IMR-90 (cell line): ENCODE measurements around the gene OR2M5. TPM values are rescaled to one million over a fixed set of nuclear protein-coding genes. Genes with fewer than 3 reads are reported as not detected.

ENCODE experiments used
- ATAC-seq: fragments of 200-7000 bp; cut with Tn5 transposase; 2 replicates; pipeline ENCODE4 v1.9.1; 2020; ENCODE audit warnings: low read depth, mild to moderate bottlenecking, moderate library complexity
- BruUV-seq: library from RNA; stranded (reverse); fragments of 400-500 nt; replicated peaks from 2 replicates; lab custom pipeline; 2021; lab: Mats Ljungman, UMichigan
- CTCF ChIA-PET: fragments of 300-600 bp; formaldehyde crosslinking; extraction: SDS; loops from one replicate; lab custom pipeline; 2021; ENCODE audit warnings: antibody characterized with exemption; lab: Yijun Ruan, JAX
- POLR2A ChIA-PET: fragments of 300-600 bp; sonication (Branson Sonifier 250); formaldehyde crosslinking; loops from one replicate; lab custom pipeline; 2022; ENCODE audit warnings: antibody characterized with exemption; ENCODE audit not compliant: unreplicated experiment; lab: Charles Lee
- DNase-seq: peaks from one replicate; pipeline ENCODE4 v3.0.0; 2013
- H2AFZ ChIP-seq: replicated peaks from 2 replicates; pipeline ENCODE3; 2013; ENCODE audit warnings: low read length, mild to moderate bottlenecking; ENCODE audit not compliant: poor library complexity
- H2AK5ac ChIP-seq: 2 replicates; pipeline ENCODE4 v1.6.1; 2013; ENCODE audit warnings: low read depth, low read length, inconsistent platforms
- H2AK9ac ChIP-seq: replicated peaks from 2 replicates; pipeline ENCODE3; 2013; ENCODE audit warnings: mild to moderate bottlenecking, low read depth, low read length, moderate library complexity; ENCODE audit not compliant: poor library complexity
- H2BK120ac ChIP-seq: 2 replicates; pipeline ENCODE4 v1.6.1; 2013; ENCODE audit warnings: low read depth, low read length, inconsistent platforms
- H2BK15ac ChIP-seq: 3 replicates; pipeline ENCODE4 v1.6.1; 2013; ENCODE audit warnings: low read depth, low read length, inconsistent platforms
- H2BK20ac ChIP-seq: 2 replicates; pipeline ENCODE4 v1.6.1; 2013; ENCODE audit warnings: low read depth, mild to moderate bottlenecking, inconsistent platforms, low read length, moderate library complexity
- H2BK5ac ChIP-seq: 2 replicates; pipeline ENCODE4 v1.6.1; 2013; ENCODE audit warnings: mild to moderate bottlenecking, low read depth, low read length, inconsistent platforms; ENCODE audit not compliant: poor library complexity, severe bottlenecking
- H3K14ac ChIP-seq: replicated peaks from 2 replicates; pipeline ENCODE4 v1.6.1; 2013; ENCODE audit warnings: low read depth, low read length, inconsistent platforms
- H3K18ac ChIP-seq: 2 replicates; pipeline ENCODE4 v1.6.1; 2013; ENCODE audit warnings: low read depth, low read length, control low read depth
- H3K23ac ChIP-seq: 2 replicates; pipeline ENCODE4 v1.6.1; 2013; ENCODE audit warnings: low read depth, low read length, inconsistent platforms
- H3K27ac ChIP-seq: 2 replicates; pipeline ENCODE4 v1.5.1; 2013; ENCODE audit warnings: mild to moderate bottlenecking, control low read depth, low read length; ENCODE audit not compliant: insufficient read depth
- H3K27me3 ChIP-seq: 2 replicates; pipeline ENCODE4 v1.6.1; 2013; ENCODE audit warnings: low read length; ENCODE audit not compliant: control insufficient read depth, insufficient read depth
- H3K36me3 ChIP-seq: 2 replicates; pipeline ENCODE4 v1.6.1; 2013; ENCODE audit warnings: low read length, mixed read lengths; ENCODE audit not compliant: control insufficient read depth, insufficient read depth
- H3K4ac ChIP-seq: 2 replicates; pipeline ENCODE4 v1.6.1; 2013; ENCODE audit warnings: low read depth, low read length, inconsistent platforms
- H3K4me1 ChIP-seq: 2 replicates; pipeline ENCODE4 v1.6.1; 2013; ENCODE audit warnings: low read length, mixed read lengths; ENCODE audit not compliant: control insufficient read depth, insufficient read depth
- H3K4me2 ChIP-seq: 2 replicates; pipeline ENCODE4 v1.6.1; 2013; ENCODE audit warnings: low read depth, mild to moderate bottlenecking, control low read depth, low read length, moderate library complexity
- H3K4me3 ChIP-seq: 2 replicates; pipeline ENCODE4 v1.5.1; 2013; ENCODE audit warnings: low read depth, mild to moderate bottlenecking, control low read depth, low read length, moderate library complexity; ENCODE audit not compliant: insufficient read depth
- H3K56ac ChIP-seq: 2 replicates; pipeline ENCODE4 v1.6.1; 2013; ENCODE audit warnings: low read length, inconsistent platforms; ENCODE audit not compliant: insufficient read depth; ENCODE audit errors: extremely low read depth
- H3K79me1 ChIP-seq, 2 experiments: 2 replicates each; pipeline ENCODE4 v1.6.1; 2013; ENCODE audit warnings: low read length in 2 of 2, inconsistent platforms in 1 of 2, low read depth in 1 of 2
- H3K9ac ChIP-seq: 2 replicates; pipeline ENCODE4 v1.6.1; 2013; ENCODE audit warnings: low read depth, low read length, control low read depth
- H3K9me1 ChIP-seq: 2 replicates; pipeline ENCODE4 v1.6.1; 2013; ENCODE audit warnings: low read length, inconsistent platforms; ENCODE audit not compliant: insufficient read depth
- H3K9me3 ChIP-seq: 2 replicates; pipeline ENCODE4 v1.6.1; 2013; ENCODE audit warnings: low read length; ENCODE audit not compliant: control insufficient read depth, insufficient read depth
- H4K20me1 ChIP-seq: 2 replicates; pipeline ENCODE4 v1.6.1; 2013; ENCODE audit warnings: low read length, inconsistent platforms; ENCODE audit not compliant: insufficient read depth
- H4K5ac ChIP-seq: 2 replicates; pipeline ENCODE4 v1.6.1; 2013; ENCODE audit warnings: mild to moderate bottlenecking, low read depth, low read length, control low read depth
- H4K8ac ChIP-seq, 2 experiments: 2 replicates each; pipeline ENCODE4 v1.6.1; 2013; ENCODE audit warnings: low read depth in 2 of 2, low read length in 2 of 2, control low read depth in 1 of 2, inconsistent platforms in 1 of 2
- H4K91ac ChIP-seq: 2 replicates; pipeline ENCODE4 v1.6.1; 2013; ENCODE audit warnings: low read depth, low read length, inconsistent platforms; ENCODE audit not compliant: insufficient read depth
- BHLHE40 ChIP-seq: fragments of 150-350 bp; IDR thresholded peaks from 2 replicates; pipeline ENCODE4 v1.6.1; 2016; ENCODE audit warnings: mild to moderate bottlenecking, low read depth, low read length
- CEBPB ChIP-seq: IDR thresholded peaks from 2 replicates; pipeline ENCODE4 v1.6.1; 2012; ENCODE audit warnings: low read depth, low read length, improper control_type of control experiment
- CHD1 ChIP-seq: IDR thresholded peaks from 2 replicates; pipeline ENCODE4 v1.6.1; 2012; ENCODE audit warnings: low read depth, low read length, improper control_type of control experiment
- FOS ChIP-seq: fragments of 150-350 bp; IDR thresholded peaks from 2 replicates; pipeline ENCODE4 v1.6.1; 2016; ENCODE audit warnings: low read depth, low read length
- MAFK ChIP-seq: IDR thresholded peaks from 2 replicates; pipeline ENCODE4 v1.6.1; 2012; ENCODE audit warnings: low read depth, low read length, improper control_type of control experiment
- MAZ ChIP-seq: IDR thresholded peaks from 2 replicates; pipeline ENCODE4 v1.6.1; 2012; ENCODE audit warnings: low read depth, mild to moderate bottlenecking, low read length, improper control_type of control experiment, moderate library complexity, borderline replicate concordance
- MXI1 ChIP-seq: IDR thresholded peaks from 2 replicates; pipeline ENCODE4 v1.6.1; 2012; ENCODE audit warnings: low read depth, mild to moderate bottlenecking, low read length, moderate library complexity, borderline replicate concordance
- NFE2L2 ChIP-seq: fragments of 150-350 bp; IDR thresholded peaks from 2 replicates; pipeline ENCODE4 v1.6.1; 2016; ENCODE audit warnings: low read depth, mild to moderate bottlenecking, low read length
- POLR2A ChIP-seq: IDR thresholded peaks from 2 replicates; pipeline ENCODE4 v1.6.1; 2012; ENCODE audit warnings: mild to moderate bottlenecking, low read depth, low read length
- RAD21 ChIP-seq: IDR thresholded peaks from 2 replicates; pipeline ENCODE4 v1.6.1; 2012; ENCODE audit warnings: low read length, improper control_type of control experiment
- RCOR1 ChIP-seq: IDR thresholded peaks from 2 replicates; pipeline ENCODE4 v1.6.1; 2012; ENCODE audit warnings: mild to moderate bottlenecking, low read length, improper control_type of control experiment; ENCODE audit not compliant: insufficient replicate concordance
- RFX5 ChIP-seq: IDR thresholded peaks from 2 replicates; pipeline ENCODE4 v1.8.0; 2012; ENCODE audit warnings: low read depth, mild to moderate bottlenecking, low read length, moderate library complexity
- SMC3 ChIP-seq: fragments of 150-350 bp; IDR thresholded peaks from 2 replicates; pipeline ENCODE4 v1.6.1; 2016; ENCODE audit warnings: low read depth, mild to moderate bottlenecking, antibody characterized with exemption, low read length, moderate library complexity
- WGBS, 2 experiments: methylation state at CpG; one replicate each; pipeline versions ENCODE4 v1.1.5 to v1.1.7; 2013; ENCODE audit warnings: missing lambda C conversion rate in 2 of 2; ENCODE audit not compliant: insufficient read length in 1 of 2; ENCODE audit errors: extremely low coverage in 2 of 2; 5-methylcytosine and 5-hydroxymethylcytosine counted together
- dilution Hi-C: fragments of 300-500 bp; cut with HindIII; formaldehyde crosslinking; loops from one replicate; pipeline ENCODE4 v1.14.3; 2018; ENCODE audit warnings: low sequenced_read_pairs; ENCODE audit not compliant: unreplicated experiment
- in situ Hi-C: fragments of 300-500 bp; cut with MboI; formaldehyde crosslinking; loops from 3 replicates; pipeline ENCODE4 v1.14.3; 2019; ENCODE audit warnings: low sequenced_read_pairs, inconsistent platforms, mixed read lengths
- intact Hi-C: fragments of 100-400 bp; cut with micrococcal nuclease; formaldehyde crosslinking; loops from 2 replicates; pipeline ENCODE4 v1.10.0; 2022
- polyA plus RNA-seq, 3 experiments: library from polyadenylated mRNA; depleted of rRNA; stranded (reverse); fragments of >200 nt; gene quantifications; 2 replicates each; pipeline ENCODE4 v1.2.3, GENCODE V29; 2012; ENCODE audit warnings: low replicate concordance in 1 of 3
- total RNA-seq: library from RNA; depleted of rRNA; stranded (reverse); fragments of >200 nt; gene quantifications from 2 replicates; pipeline ENCODE4 v1.2.3, GENCODE V29; 2012
- TF ChIP-seq, protein P1 (sequence below): fragments of 150-350 bp; IDR thresholded peaks from 2 replicates; pipeline ENCODE4 v1.6.1; 2016; ENCODE audit warnings: low read depth, mild to moderate bottlenecking, low read length, moderate library complexity, borderline replicate concordance
- TF ChIP-seq, protein P2 (sequence below): conservative IDR thresholded peaks from 2 replicates; pipeline ENCODE4 v1.5.1; 2012; ENCODE audit warnings: mild to moderate bottlenecking, low read depth, low read length, improper control_type of control experiment

The OR2M5 gene
- total and polyA plus RNA-seq, 2 of the 4 experiments (the other 2 are of a cell fraction) = not detected

DNA sequence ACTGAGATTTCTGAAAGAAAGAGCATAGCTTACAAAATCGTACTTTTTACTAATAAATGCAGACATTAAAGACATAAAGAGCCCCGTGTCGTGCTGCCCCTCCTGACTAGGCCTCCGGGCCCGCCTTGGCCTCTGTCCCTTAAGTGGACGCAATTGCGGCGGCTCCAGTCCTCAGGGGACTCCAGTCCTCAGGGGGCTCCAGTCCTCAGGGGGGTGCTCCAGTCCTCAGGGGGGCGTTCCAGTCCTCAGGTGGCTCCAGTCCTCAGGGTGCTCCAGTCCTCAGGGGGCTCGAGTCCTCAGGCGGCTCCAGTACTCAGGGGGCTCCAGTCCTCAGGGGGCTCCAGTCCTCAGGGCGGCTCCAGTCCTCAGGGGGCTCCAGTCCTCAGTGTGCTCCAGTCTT, 19.1 kb downstream of the OR2M5 start:
- dilution Hi-C loops = no loop called here

More for the DNA sequence above, 19.1 kb downstream of the OR2M5 start:
- no peaks in the 10 kb centered on the region for H3K79me1 ChIP-seq
- no peaks in the 10 kb centered on the region for H3K4me1 ChIP-seq
- H3K56ac ChIP-seq = no peak overlapping the region
- no peak overlapping the region for H3K4ac ChIP-seq
- no peak overlapping the region for H3K18ac ChIP-seq
- H2BK15ac ChIP-seq = no peak overlapping the region
- no peak overlapping the region for H2BK5ac ChIP-seq
- POLR2A ChIA-PET = no interaction called here
- no peak overlapping the region for H2BK20ac ChIP-seq
- BruUV-seq = no TSS peak
- H4K91ac ChIP-seq = no peak overlapping the region
- H4K8ac ChIP-seq = no peak overlapping the region
- no peak for TF ChIP-seq BHLHE40
- TF ChIP-seq FOS = no peak
- TF ChIP-seq, protein P1, sequence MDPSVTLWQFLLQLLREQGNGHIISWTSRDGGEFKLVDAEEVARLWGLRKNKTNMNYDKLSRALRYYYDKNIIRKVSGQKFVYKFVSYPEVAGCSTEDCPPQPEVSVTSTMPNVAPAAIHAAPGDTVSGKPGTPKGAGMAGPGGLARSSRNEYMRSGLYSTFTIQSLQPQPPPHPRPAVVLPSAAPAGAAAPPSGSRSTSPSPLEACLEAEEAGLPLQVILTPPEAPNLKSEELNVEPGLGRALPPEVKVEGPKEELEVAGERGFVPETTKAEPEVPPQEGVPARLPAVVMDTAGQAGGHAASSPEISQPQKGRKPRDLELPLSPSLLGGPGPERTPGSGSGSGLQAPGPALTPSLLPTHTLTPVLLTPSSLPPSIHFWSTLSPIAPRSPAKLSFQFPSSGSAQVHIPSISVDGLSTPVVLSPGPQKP = no peak
- TF ChIP-seq SMC3 = no peak
- no peak for TF ChIP-seq MXI1
- TF ChIP-seq POLR2A = no peak
- TF ChIP-seq NFE2L2 = no peak
- no peak for TF ChIP-seq MAFK
- no peak for TF ChIP-seq MAZ
- TF ChIP-seq RAD21 = no peak
- TF ChIP-seq RCOR1 = no peak
- TF ChIP-seq, protein P2, sequence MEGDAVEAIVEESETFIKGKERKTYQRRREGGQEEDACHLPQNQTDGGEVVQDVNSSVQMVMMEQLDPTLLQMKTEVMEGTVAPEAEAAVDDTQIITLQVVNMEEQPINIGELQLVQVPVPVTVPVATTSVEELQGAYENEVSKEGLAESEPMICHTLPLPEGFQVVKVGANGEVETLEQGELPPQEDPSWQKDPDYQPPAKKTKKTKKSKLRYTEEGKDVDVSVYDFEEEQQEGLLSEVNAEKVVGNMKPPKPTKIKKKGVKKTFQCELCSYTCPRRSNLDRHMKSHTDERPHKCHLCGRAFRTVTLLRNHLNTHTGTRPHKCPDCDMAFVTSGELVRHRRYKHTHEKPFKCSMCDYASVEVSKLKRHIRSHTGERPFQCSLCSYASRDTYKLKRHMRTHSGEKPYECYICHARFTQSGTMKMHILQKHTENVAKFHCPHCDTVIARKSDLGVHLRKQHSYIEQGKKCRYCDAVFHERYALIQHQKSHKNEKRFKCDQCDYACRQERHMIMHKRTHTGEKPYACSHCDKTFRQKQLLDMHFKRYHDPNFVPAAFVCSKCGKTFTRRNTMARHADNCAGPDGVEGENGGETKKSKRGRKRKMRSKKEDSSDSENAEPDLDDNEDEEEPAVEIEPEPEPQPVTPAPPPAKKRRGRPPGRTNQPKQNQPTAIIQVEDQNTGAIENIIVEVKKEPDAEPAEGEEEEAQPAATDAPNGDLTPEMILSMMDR = no peak
- TF ChIP-seq CHD1 = no peak
- TF ChIP-seq RFX5 = no peak
- TF ChIP-seq CEBPB = no peak
- intact Hi-C loops = no loop called here
- no peak overlapping the region for H3K4me2 ChIP-seq
- H4K20me1 ChIP-seq = no peaks in the 10 kb centered on the region
- no peaks in the 10 kb centered on the region for H3K36me3 ChIP-seq
- 67% methylated on average over 9 of the region's 12 CpGs; no CpG with 5 or more reads in 1 of the 2 experiments for WGBS, 2 experiments
- no peak overlapping the region for H3K27ac ChIP-seq
- H3K9me3 ChIP-seq = peaks cover 8% of the 10 kb centered on the region
- H3K27me3 ChIP-seq = no peaks in the 10 kb centered on the region
- no peaks in the 10 kb centered on the region for H3K9me1 ChIP-seq
- no peak overlapping the region for H3K4me3 ChIP-seq
- H2BK120ac ChIP-seq = no peak overlapping the region
- no peak overlapping the region for H4K5ac ChIP-seq
- in situ Hi-C loops = no loop called here
- DNase-seq = no peak
- no peak overlapping the region for H2AK9ac ChIP-seq
- CTCF ChIA-PET = no interaction called here
- H2AK5ac ChIP-seq = no peak overlapping the region
- no peak overlapping the region for H3K23ac ChIP-seq
- H2AFZ ChIP-seq = no peak overlapping the region
- ATAC-seq = no peak
- H3K14ac ChIP-seq = no peak overlapping the region
- no peak overlapping the region for H3K9ac ChIP-seq
